OCI-LY1 (cell line): Measurements from ENCODE around the gene SEMA6B.
"Not testable (repeated sequence)": the region's sequence is repeated elsewhere in the genome, so short reads cannot be mapped to it uniquely, and the experiment has no call there.

ENCODE experiments used
- H2AFZ ChIP-seq: fragments of 200-600 bp; sonication (generic), shearing (Covaris generic); 2 replicates; pipeline ENCODE4 v1.6.0; 2014; ENCODE audit warnings: antibody characterized with exemption, mild to moderate bottlenecking, low read length
- H3F3A ChIP-seq: fragments of 200-600 bp; sonication (generic), shearing (Covaris generic); 2 replicates; pipeline ENCODE4 v1.6.0; 2014; ENCODE audit warnings: mild to moderate bottlenecking, antibody characterized with exemption, low read length, moderate library complexity; ENCODE audit not compliant: insufficient read depth
- H3K27ac ChIP-seq: fragments of 200-600 bp; sonication (generic); 2 replicates; pipeline ENCODE4 v1.5.1; 2014; ENCODE audit warnings: low read length, mixed run types, mild to moderate bottlenecking, low read depth; ENCODE audit not compliant: poor library complexity, severe bottlenecking
- H3K27me3 ChIP-seq: fragments of 200-600 bp; sonication (generic); 2 replicates; pipeline ENCODE4 v1.6.0; 2014; ENCODE audit warnings: antibody characterized with exemption, mild to moderate bottlenecking, low read length, moderate library complexity; ENCODE audit not compliant: insufficient read depth
- H3K36me3 ChIP-seq: fragments of 200-600 bp; sonication (generic); 2 replicates; pipeline ENCODE4 v1.6.1; 2014; ENCODE audit warnings: mild to moderate bottlenecking, antibody characterized with exemption, low read length, moderate library complexity, mixed read lengths; ENCODE audit not compliant: insufficient read depth
- H3K4me1 ChIP-seq: fragments of 200-600 bp; sonication (generic); 2 replicates; pipeline ENCODE4 v1.5.1; 2014; ENCODE audit warnings: mild to moderate bottlenecking, low read length, moderate library complexity; ENCODE audit not compliant: insufficient read depth, severe bottlenecking
- H3K4me2 ChIP-seq: fragments of 200-600 bp; sonication (generic), shearing (Covaris generic); 2 replicates; pipeline ENCODE4 v1.6.1; 2014; ENCODE audit warnings: low read length
- H3K4me3 ChIP-seq: fragments of 200-600 bp; sonication (generic); 2 replicates; pipeline ENCODE4 v1.5.1; 2014; ENCODE audit warnings: low read length, low read depth, mild to moderate bottlenecking, mixed read lengths; ENCODE audit not compliant: poor library complexity, severe bottlenecking
- H3K79me2 ChIP-seq: fragments of 200-600 bp; shearing (Covaris generic); 2 replicates; pipeline ENCODE4 v1.6.1; 2016; ENCODE audit warnings: mixed run types, low read length, mixed read lengths; ENCODE audit not compliant: insufficient read depth
- H3K9ac ChIP-seq: fragments of 200-600 bp; sonication (generic), shearing (Covaris generic); 2 replicates; pipeline ENCODE4 v1.6.1; 2014; ENCODE audit warnings: mild to moderate bottlenecking, low read length, mixed read lengths
- H3K9me2 ChIP-seq: fragments of 200-600 bp; sonication (generic), shearing (Covaris generic); 2 replicates; pipeline ENCODE4 v1.6.1; 2014; ENCODE audit warnings: low read depth, mild to moderate bottlenecking, low read length, mixed read lengths
- H3K9me3 ChIP-seq: fragments of 200-600 bp; shearing (Covaris generic); 2 replicates; pipeline ENCODE4 v1.6.1; 2014; ENCODE audit warnings: low read length, mixed read lengths
- H4K20me1 ChIP-seq: fragments of 200-600 bp; sonication (generic), shearing (Covaris generic); 2 replicates; pipeline ENCODE4 v1.6.0; 2016; ENCODE audit warnings: mild to moderate bottlenecking, low read length; ENCODE audit not compliant: insufficient read depth
- CTCF ChIP-seq: fragments of 200-600 bp; sonication (generic), shearing (Covaris generic); IDR thresholded peaks from 2 replicates; pipeline ENCODE4 v1.5.1; 2017; ENCODE audit warnings: mild to moderate bottlenecking, antibody characterized with exemption, low read length, moderate library complexity, mixed read lengths
- EZH2 ChIP-seq: fragments of 200-600 bp; sonication (generic), shearing (Covaris generic); IDR thresholded peaks from 2 replicates; pipeline ENCODE4 v1.8.0; 2017; ENCODE audit warnings: borderline replicate concordance, mixed run types, mild to moderate bottlenecking, antibody characterized with exemption, low read length, moderate library complexity, mixed read lengths

The SEMA6B gene

GRCh38 chr19:4567584-4568071 lies 8.1 kb upstream of the SEMA6B start:
- H3K4me3 ChIP-seq = no peak overlapping the region
- H3K9me2 ChIP-seq = no peaks in the 10 kb centered on the region
- H3K36me3 ChIP-seq = no peaks in the 10 kb centered on the region
- no peaks in the 10 kb centered on the region for H3K9me3 ChIP-seq
- no peak overlapping the region for H2AFZ ChIP-seq
- no peaks in the 10 kb centered on the region for H3F3A ChIP-seq
- H3K27ac ChIP-seq = no peak overlapping the region
- H4K20me1 ChIP-seq = no peaks in the 10 kb centered on the region
- no peak overlapping the region for H3K9ac ChIP-seq
- no peaks in the 10 kb centered on the region for H3K4me1 ChIP-seq
- TF ChIP-seq EZH2 (no peak), CTCF (peak; percentile 69)
- H3K4me2 ChIP-seq = no peak overlapping the region
- peaks cover 4% of the 10 kb centered on the region; the same call in 1 of the 2 replicates for H3K27me3 ChIP-seq
- H3K79me2 ChIP-seq = no peaks in the 10 kb centered on the region

DNA sequence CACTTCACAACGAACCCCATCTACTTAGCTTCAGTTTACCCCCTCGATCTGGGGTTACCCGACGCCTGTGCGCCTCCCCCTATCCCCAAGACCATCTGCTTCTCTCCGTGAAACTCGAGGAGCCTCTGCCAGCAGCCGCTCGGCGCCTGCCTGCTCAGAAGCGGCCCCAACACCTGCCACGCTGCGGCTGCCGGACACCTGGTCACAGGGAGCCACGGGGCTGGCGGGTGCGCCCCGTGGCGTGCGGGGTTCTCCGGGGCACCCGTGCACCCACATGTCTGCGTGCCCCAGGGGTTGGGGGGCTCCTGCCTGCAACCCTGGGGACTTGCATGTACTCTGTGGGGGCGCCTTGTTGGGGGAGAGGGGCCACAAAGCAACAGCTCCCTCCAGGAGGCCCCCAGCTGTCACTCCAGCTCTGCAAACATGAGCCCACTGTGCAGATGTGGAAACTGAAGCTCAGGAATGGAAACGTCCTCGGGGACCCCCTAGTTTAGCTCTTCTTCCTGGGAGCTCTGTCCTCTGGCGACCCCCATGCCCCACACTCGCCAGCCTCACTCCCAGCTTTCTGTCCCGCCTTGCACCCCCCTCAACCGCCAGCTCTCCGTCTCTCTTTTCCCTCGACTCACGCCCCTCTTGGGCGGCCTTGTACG lies 7.0 kb upstream of the SEMA6B start:
- Histone ChIP-seq H3K79me2 (no peaks in the 10 kb centered on the region), H3F3A (no peaks in the 10 kb centered on the region), H2AFZ (no peak overlapping the region), H3K4me3 (no peak overlapping the region), H3K9me3 (no peaks in the 10 kb centered on the region), H3K9ac (no peak overlapping the region), H3K4me1 (no peaks in the 10 kb centered on the region), H3K9me2 (no peaks in the 10 kb centered on the region), H3K27me3 (peaks cover 4% of the 10 kb centered on the region; the same call in 1 of the 2 replicates), H3K4me2 (no peak overlapping the region), H3K36me3 (no peaks in the 10 kb centered on the region), H3K27ac (no peak overlapping the region), H4K20me1 (no peaks in the 10 kb centered on the region)
- no peak for TF ChIP-seq CTCF

- H3K4me1 ChIP-seq, H3K27ac ChIP-seq, H3K27me3 ChIP-seq, H2AFZ ChIP-seq, H3K4me3 ChIP-seq, H3K9me3 ChIP-seq, H3K9me2 ChIP-seq, H4K20me1 ChIP-seq, H3K36me3 ChIP-seq, H3K79me2 ChIP-seq, H3K9ac ChIP-seq, H3F3A ChIP-seq, H3K4me2 ChIP-seq: not testable (repeated sequence)
Observed at GRCh38 chr19:4563562-4563961, 4.1 kb upstream of the SEMA6B start.

- not testable (repeated sequence) for H3K4me1 ChIP-seq, H3K9me2 ChIP-seq, H2AFZ ChIP-seq, H3K36me3 ChIP-seq, H3K9me3 ChIP-seq, H3K79me2 ChIP-seq, H3K4me3 ChIP-seq, H3K9ac ChIP-seq, H3K27ac ChIP-seq, H3K4me2 ChIP-seq, H3F3A ChIP-seq, H3K27me3 ChIP-seq, H4K20me1 ChIP-seq
Observed at GRCh38 chr19:4562085-4562484, 2.6 kb upstream of the SEMA6B start.
